Measurements from ENCODE around the gene ZFHX3. TPM values are rescaled to one million over a fixed set of nuclear protein-coding genes. Genes with fewer than 3 reads are reported as not detected.

The ZFHX3 gene
- total and polyA plus RNA-seq, 2 of the 8 experiments (the other 6 are each of a cell fraction or from before 2014, with no cell fraction given), result 0.08 to 0.99 TPM

- TF ChIP-seq SUZ12 (IDR thresholded peaks at IDR 0.05; ENCODE audit: low read length) (peak; percentile 48; the same call in 1 of the 2 replicates), RNF2 (IDR thresholded peaks at IDR 0.05; ENCODE audit: borderline replicate concordance, low read depth, low read length, missing control alignments, poor library complexity, severe bottlenecking) (no peak), CREB1 (IDR thresholded peaks at IDR 0.05) (no peak), TAF7 (optimal IDR thresholded peaks at IDR 0.05; ENCODE audit: borderline replicate concordance, low read depth, low read length) (no peak), CBX5 (IDR thresholded peaks at IDR 0.05; ENCODE audit: low read depth, low read length) (no peak), POU5F1 (IDR thresholded peaks at IDR 0.05; ENCODE audit: low read depth, low read length) (no peak), NRF1 (IDR thresholded peaks at IDR 0.05; ENCODE audit: low read depth, low read length) (no peak)
Measured at GRCh38 chr16:73052576-73052975, 4.6 kb upstream of the ZFHX3 start (continued).
